NCI-H2196 treated with DMSO at 0.1 percent for 48 hours (cell line): ENCODE measurements around the gene WDR45B.
"Not testable (repeated sequence)": the region's sequence is repeated elsewhere in the genome, so short reads cannot be mapped to it uniquely, and the experiment has no call there.

Experiments
- DNase-seq: peaks from one replicate; lab custom pipeline; 2025; ENCODE audit not compliant: unreplicated experiment; lab: John Stamatoyannopoulos, UW

The WDR45B gene

DNA sequence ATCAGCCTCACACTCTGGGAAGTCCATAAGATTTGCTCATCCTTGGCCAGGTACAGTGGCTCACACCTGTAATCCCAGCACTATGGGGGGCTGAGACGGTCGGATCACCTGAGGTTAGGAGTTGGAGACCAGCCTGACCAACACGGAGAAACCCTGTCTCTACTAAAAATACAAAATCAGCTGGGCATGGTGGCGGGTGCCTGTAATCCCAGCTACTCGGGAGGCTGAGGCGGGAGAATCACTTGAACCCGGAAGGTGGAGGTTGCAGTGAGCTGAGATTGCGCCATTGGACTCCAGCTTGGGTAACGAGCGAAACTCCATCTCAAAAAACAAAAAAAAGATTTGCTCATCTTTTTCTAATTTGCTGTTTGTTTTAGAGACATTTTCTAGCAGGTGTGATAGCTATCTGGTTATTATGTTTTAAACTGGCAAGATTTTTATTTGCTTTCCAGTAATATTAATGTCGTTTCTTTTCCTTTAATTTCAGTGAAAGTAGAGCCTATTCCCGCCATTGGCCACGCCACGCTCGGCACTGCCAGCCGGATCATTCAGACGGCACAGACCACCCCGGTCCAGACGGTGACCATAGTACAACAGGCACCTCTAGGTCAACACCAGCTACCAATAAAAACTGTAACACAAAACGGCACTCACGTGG is 61.5 kb downstream of the WDR45B start:
- DNase-seq = no peak

DNA sequence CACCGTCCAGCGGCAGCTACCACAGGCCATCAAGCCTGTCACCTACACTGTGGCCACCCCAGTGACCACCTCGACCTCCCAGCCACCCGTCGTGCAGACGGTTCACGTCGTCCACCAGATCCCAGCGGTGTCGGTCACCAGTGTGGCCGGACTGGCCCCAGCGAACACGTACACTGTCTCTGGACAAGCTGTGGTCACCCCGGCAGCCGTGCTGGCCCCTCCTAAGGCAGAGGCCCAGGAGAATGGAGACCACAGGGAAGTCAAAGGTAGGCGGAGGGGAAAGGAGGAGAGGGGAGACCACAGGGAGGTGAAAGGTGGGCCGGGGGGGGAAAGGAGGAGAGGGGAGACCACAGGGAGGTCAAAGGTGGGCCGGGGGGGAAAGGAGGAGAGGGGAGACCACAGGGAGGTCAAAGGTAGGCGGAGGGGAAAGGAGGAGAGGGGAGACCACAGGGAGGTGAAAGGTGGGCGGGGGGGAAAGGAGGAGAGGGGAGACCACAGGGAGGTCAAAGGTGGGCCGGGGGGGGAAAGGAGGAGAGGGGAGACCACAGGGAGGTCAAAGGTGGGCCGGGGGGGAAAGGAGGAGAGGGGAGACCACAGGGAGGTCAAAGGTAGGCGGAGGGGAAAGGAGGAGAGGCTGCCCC is 62.2 kb downstream of the WDR45B start:
- not testable (repeated sequence) for DNase-seq

DNA sequence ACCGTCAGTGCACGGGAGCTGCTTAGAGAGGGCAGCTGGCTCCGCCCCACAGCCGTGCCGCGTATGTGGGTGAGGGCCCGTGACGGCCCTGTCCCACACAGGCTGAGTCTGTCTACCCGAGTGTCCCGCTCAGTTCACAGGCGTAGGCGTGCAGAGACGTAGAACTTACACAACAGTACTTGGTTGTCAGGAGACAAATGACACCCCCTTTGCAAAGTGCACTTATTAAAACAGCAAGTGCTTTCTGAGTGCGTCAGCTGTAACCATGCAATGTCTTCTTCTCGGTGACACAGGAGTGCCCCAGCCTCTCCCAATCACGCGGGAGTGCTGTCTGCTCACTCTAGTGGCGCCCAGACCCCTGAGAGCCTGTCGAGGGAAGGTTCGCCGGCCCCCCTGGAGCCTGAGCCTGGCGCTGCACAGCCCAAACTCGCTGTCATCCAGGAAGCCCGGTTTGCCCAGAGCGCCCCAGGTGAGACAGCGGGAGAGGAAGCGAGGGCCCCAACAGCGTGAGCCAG is 64.5 kb downstream of the WDR45B start:
- no peak for DNase-seq

DNA sequence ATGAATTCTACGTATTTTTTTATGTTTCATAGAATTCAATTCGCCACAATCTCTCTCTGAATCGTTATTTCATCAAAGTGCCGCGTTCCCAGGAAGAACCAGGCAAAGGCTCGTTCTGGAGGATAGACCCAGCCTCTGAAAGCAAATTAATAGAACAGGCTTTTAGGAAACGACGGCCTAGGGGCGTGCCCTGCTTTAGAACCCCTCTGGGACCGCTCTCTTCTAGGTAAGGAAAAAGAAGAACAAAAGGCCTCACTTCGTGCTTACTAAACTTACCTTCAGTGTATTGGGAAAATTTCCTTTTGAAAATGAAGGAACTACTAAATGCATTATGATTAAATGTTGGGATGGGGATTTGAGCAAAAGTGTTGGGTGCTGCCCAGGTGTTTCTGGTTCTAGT is 65.5 kb downstream of the WDR45B start:
- DNase-seq = no peak

DNA sequence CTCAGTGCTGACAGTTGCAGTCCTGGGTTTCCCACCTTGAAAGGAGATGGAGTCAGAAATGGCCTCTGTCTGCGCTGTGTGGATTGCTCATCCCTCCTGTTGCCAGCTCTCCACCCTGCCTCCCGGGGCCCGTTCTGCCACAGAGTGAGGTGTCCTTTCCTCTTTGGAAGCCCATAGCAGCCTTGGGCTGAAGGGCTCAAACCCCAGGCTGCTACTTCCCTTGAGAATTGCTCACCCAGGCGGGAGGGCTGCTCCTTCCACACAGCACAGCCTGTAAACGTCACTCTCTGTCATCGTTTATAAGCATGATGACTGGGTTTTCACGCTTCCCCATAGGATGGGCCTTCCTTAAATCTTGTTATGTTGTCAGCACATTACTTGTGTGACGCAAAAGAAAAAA is 66.0 kb downstream of the WDR45B start:
- no peak for DNase-seq

DNA sequence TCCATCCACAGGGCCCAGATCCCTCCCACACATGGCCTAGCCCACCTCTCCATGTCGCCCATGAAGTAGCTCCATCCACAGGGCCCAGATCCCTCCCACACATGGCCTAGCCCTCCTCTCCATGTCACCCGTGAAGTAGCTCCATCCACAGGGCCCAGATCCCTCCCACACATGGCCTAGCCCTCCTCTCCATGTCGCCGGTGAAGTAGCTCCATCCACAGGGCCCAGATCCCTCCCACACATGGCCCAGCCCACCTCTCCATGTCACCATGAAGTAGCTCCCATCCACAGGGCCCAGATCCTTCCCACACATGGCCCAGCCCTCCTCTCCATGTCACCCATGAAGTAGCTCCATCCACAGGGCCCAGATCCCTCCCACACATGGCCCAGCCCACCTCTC is 68.3 kb downstream of the WDR45B start:
- DNase-seq = not testable (repeated sequence)

DNA sequence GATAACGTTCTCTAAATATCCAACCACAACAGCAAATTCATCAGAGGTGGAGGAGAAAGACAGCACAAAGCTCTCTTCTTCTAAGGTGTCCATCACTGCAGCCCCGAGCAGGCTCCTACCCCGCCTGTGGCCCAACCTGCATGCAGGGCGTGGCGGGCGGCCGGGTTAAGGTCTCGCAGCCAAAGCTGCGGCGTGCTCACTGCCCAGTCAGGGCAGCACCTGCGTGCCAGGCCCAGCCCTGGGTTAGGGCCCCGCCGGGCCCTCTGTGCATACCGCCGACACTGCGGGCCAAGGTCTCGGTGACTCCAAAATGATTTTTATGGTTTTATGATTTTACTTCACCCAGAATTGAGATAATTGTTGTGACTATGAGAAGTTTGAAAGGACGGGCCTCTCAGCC is 70.9 kb downstream of the WDR45B start:
- no peak for DNase-seq

DNA sequence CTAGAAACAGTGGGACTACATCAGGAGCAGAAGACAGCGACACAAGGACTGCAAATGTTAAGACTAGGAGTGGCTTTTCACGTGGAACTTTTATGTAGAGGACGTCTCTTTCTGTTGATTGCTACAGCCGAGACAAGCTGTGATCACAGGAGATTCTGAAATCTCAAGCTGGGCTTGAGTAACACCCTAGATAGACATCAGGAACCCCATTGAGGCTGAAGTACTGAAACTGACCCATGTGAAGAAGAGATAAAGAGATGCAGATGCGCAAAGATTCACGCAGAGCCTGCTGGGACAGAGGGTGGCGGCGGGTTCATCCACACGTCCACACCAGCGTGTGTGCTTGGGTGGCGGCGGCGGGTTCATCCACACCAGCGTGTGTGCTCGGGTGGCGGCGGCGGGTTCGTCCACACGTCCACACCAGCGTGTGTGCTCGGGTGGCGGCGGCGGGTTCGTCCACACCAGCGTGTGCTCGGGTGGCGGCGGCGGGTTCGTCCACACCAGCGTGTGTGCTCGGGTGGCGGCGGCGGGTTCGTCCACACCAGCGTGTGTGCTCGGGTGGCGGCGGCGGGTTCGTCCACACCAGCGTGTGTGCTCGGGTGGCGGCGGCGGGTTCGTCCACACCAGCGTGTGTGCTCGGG is 72.5 kb downstream of the WDR45B start:
- not testable (repeated sequence) for DNase-seq

DNA sequence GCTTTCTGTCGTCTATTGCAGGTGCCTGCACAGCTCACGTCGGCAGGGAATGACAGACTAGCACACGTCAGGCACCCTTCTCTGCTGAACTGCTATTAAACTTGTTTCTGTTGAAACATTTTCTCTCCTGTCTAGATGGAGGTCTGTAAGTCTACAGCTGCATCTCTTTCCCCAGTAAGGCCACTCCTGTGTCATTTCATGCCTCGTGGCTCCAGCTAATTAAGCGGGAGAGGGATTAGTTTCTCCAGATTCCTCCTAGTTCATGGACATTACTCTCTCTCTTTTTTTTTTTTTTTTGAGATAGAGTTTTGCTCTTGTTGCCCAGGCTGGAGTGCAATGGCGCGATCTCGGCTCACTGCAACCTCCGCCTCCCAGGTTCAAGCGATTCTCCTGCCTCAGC is 74.2 kb downstream of the WDR45B start:
- DNase-seq = no peak

DNA sequence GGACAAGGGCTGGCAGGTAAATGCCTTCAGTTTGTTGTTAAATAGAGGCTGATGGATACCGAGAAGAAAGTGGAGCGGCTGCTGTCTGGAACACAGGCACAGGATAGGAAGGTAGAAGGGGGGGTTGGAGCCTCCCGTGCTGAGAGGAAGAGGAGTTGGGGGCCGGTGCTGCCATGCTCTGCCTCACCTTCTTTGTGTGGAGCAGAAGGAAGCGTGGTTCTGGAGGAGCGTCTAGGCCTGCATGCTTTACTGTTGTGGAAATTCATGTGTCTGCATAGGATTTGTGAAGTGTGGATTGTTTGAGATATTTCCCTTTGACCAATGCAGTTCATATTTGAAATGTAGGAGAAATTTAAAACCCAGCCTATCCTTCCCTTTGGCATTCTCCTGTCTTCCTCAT is 76.4 kb downstream of the WDR45B start:
- no peak for DNase-seq

DNA sequence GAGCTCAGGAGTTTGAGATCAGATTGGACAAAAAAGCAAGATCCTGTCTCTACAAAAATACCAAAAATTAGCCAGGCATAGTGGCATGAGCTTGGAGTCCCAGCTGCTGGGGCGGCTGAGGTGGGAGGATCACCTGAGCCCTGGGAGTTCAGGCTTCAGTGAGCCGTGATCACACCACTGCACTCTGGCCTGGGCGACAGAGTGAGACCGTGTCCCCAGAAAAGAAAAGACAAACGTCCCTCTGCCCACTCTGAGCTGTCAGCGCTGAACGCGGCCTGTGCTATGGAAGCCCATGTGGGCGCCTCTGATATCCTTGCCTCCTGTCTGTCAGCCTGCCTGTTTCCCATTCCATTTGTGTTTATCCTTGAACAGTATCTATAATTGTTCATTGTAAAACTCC is 78.0 kb downstream of the WDR45B start:
- no peak for DNase-seq

DNA sequence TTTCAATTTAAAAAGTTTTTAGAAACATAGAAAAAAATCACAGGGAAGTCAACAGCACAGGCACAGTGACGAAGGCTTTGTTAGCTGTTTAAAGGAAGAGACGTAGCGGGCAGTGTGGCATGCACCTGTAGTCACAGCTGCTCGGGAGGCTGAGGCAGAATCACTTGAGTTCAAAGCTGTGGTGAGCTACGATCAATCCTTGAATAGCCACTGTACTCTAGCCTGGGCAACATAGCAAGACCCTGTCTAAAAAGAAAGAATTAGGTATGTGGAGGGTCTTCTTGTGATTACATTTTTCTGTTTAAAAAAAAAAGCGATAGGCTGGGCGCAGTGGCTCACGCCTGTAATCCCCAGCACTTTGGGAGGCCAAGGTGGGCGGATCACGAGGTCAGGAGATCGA is 78.6 kb downstream of the WDR45B start:
- DNase-seq = no peak

DNA sequence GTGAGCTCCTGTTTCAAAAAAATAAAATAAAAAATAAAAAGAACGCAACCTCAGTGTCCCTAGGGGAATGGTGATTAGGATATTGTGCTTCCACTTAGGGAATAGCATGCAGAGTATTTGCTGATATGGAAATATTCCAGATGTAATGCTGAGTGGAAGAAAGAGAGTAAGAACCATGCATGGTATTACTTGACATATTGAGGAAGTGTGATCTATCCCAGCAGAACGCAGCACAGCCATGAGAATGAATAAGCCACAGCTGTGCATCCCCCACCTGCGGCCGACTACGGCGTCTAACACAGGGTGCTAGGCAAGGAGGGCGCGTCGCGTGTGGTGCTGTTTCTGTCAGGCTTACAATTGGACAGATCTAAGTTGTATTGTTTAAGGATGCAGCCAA is 79.2 kb downstream of the WDR45B start:
- no peak for DNase-seq

DNA sequence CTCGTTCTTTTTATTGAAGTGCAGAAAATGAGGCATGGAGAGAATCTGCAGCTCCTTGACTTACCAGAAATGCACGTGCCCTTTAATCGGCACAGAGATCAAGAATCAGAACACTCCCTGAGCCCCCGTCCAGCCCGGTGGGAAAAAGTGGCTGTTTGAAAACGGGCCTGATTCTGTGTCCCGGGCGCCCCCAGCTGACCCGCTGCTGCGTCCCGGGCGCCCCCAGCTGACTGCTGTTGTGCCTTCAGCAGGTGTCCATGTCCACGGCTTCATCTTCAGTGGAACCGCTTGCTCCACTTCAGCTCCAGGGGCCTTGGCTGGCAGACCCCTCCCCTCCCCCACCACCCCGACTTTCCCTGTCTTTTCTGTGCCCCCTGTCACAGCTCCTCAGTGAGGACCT is 81.0 kb downstream of the WDR45B start:
- DNase-seq = no peak

DNA sequence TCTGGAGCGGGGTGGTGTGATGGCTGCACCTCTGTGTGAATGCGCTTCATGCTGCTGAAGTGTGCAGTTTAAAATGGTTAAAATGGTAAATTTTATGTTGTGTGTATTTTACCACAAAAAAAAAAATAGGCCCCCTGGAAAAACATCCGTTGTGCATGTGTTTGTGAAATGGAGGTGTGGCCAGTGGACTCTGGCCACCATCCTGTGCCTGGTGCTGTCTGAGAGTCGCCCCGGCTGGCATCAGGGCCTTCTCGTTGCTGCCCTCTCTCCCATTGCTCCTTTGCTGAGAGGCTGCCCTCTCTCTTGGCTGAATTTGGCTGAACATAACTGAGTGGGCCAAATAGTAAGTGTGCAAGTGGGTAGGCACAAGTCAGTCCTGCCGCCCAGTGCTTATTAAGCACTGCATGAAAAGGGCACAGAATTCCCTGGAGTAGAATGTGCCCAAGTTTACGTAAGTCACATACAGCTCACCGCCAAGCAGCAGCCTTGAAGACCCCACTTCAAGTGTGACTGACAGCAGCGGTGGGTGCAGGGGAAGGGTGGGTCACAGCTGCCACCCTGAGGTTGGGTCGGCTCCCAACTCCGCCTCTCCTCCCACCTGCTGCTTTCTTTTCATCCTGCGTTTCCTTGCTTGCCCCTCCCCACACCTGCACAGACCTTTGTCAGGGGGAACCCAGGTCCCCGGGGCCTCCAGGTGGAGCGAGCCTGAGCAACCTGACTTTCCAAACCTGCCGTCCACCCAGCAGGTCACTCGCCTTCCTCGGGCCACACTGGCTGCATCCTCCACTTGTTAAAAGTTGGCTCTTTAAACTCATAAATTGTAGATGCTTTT is 81.9 kb downstream of the WDR45B start:
- DNase-seq = no peak

DNA sequence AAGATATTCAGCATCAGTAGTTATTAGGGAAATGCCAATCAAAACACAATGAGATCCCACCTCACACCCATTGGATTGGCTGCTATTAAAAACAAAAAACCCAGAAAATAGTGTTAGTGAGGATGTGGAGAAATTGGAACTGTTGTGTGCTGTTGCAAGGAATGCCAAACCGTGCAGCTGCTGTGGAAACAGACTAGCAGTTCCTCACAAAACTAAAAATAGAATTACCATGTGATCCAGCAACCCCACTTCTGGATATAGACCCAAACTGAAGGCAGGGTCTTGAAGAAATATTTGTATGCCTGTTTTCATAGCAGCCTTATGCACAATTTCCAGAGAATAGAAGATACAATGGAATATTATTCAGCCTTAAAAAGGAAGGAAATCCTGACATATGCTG is 82.7 kb downstream of the WDR45B start:
- DNase-seq = no peak
